Gastrocnemius medialis (tissue), 4 donors: ENCODE measurements around the gene TXNDC8. TPM values are rescaled to one million over a fixed set of nuclear protein-coding genes. Genes with fewer than 3 reads are reported as not detected.

Source experiments
- ATAC-seq, 2 donors: fragments of 150-250 bp; one replicate each; pipeline ENCODE4 v1.9.1; 2016
- DNase-seq, 2 donors: peaks; one replicate each; pipeline ENCODE4 v3.0.0-alpha.2; 2019
- H3K27ac ChIP-seq, 4 donors: fragments of 200-600 bp; sonication (generic); 1 replicate in 1 of 4; 2 replicates in 3 of 4; pipeline ENCODE4 v1.5.1; 2016 to 2018; ENCODE audit warnings: mild to moderate bottlenecking in 2 of 4, moderate library complexity in 1 of 4
- H3K27me3 ChIP-seq, 3 donors: fragments of 200-600 bp; sonication (generic) in 2 of 3; 1 replicate in 1 of 3; 2 replicates in 2 of 3; pipeline versions ENCODE4 v1.5.1 to v1.6.0; 2016 to 2019; ENCODE audit warnings: mild to moderate bottlenecking in 1 of 3, moderate library complexity in 1 of 3
- H3K36me3 ChIP-seq, 2 donors: fragments of 200-600 bp; sonication (generic) in 1 of 2; one replicate each; pipeline ENCODE4 v1.5.1; 2017 to 2018
- H3K4me1 ChIP-seq, 2 donors: fragments of 200-600 bp; sonication (generic) in 1 of 2; one replicate each; pipeline ENCODE4 v1.5.1; 2016 to 2017; ENCODE audit warnings: mild to moderate bottlenecking in 2 of 2
- H3K4me3 ChIP-seq, 4 donors: fragments of 200-600 bp; sonication (generic) in 3 of 4; 1 replicate in 1 of 4; 2 replicates in 3 of 4; pipeline ENCODE4 v1.5.1; 2016 to 2019; ENCODE audit warnings: mild to moderate bottlenecking in 2 of 4
- H3K9me3 ChIP-seq, 3 donors: fragments of 200-600 bp; sonication (generic) in 2 of 3; 1 replicate in 1 of 3; 2 replicates in 2 of 3; pipeline ENCODE4 v1.5.1; 2016 to 2019
- CTCF ChIP-seq, 5 experiments: fragments of 450-650 bp in 3 of 5; fragments of 200-600 bp in 2 of 5; sonication (generic) in 2 of 5; IDR thresholded peaks in 4 of 5; conservative IDR thresholded peaks in 1 of 5; 1 replicate in 4 of 5; 2 replicates in 1 of 5; pipeline ENCODE4 v1.5.1; 2016 to 2019; ENCODE audit warnings: antibody characterized with exemption in 5 of 5, mild to moderate bottlenecking in 3 of 5, moderate library complexity in 3 of 5
- POLR2A ChIP-seq, 2 donors: fragments of 450-650 bp; IDR thresholded peaks; one replicate each; pipeline ENCODE4 v1.6.1; 2017; ENCODE audit warnings: antibody characterized with exemption in 2 of 2, mild to moderate bottlenecking in 2 of 2, moderate library complexity in 2 of 2
- in situ Hi-C, 4 donors: fragments of 200-750 bp; cut with MboI; loops; one replicate each; pipeline versions ENCODE4 v1.15.0 to v1.8.0; 2017; ENCODE audit warnings: low sequenced_read_pairs in 4 of 4
- intact Hi-C: fragments of 100-400 bp; cut with DNase I; formaldehyde crosslinking; loops from one replicate; pipeline ENCODE4 v1.15.1; 2023; ENCODE audit warnings: low total_unique reads
- total RNA-seq, 4 donors: library from RNA; depleted of rRNA; stranded (reverse); fragments of >200 nt; gene quantifications; one replicate each; pipeline versions ENCODE4 v1.1.0 to v1.2.3, GENCODE V29; 2016

The TXNDC8 gene
- total RNA-seq, 4 donors from 2014 or later: not detected

GRCh38 chr9:110303133-110303532 lies 34.5 kb downstream of the TXNDC8 start:
- Histone ChIP-seq H3K4me3 (no peak overlapping the region), H3K27me3 (no peaks in the 10 kb centered on the region), H3K36me3 (no peaks in the 10 kb centered on the region), H3K27ac (no peak overlapping the region), H3K9me3 (no peaks in the 10 kb centered on the region), H3K4me1 (no peaks in the 10 kb centered on the region)
- DNase-seq (no peak), ATAC-seq (no peak)
- intact Hi-C loops: no loop called here
- no peak for TF ChIP-seq POLR2A (IDR thresholded peaks at IDR 0.05)
- no peak for TF ChIP-seq CTCF (IDR thresholded peaks at IDR 0.05 in 4 of 5, conservative IDR thresholded peaks at IDR 0.05 in 1 of 5)
- in situ Hi-C loops: no loop called here

GRCh38 chr9:110298043-110298605 lies 39.5 kb downstream of the TXNDC8 start:
- no peak overlapping the region for H3K27ac ChIP-seq
- in situ Hi-C loops: no loop called here
- TF ChIP-seq CTCF (IDR thresholded peaks at IDR 0.05 in 4 of 5, conservative IDR thresholded peaks at IDR 0.05 in 1 of 5): no peak
- TF ChIP-seq POLR2A (IDR thresholded peaks at IDR 0.05): no peak
- no peaks in the 10 kb centered on the region for H3K27me3 ChIP-seq
- ATAC-seq (no peak), DNase-seq (no peak)
- no peaks in the 10 kb centered on the region for H3K9me3 ChIP-seq
- H3K4me3 ChIP-seq: no peak overlapping the region
- H3K36me3 ChIP-seq: no peaks in the 10 kb centered on the region
- no peaks in the 10 kb centered on the region for H3K4me1 ChIP-seq
- intact Hi-C loops: no loop called here

GRCh38 chr9:110293248-110293647 lies 44.4 kb downstream of the TXNDC8 start:
- Histone ChIP-seq H3K4me3 (no peak overlapping the region), H3K9me3 (no peaks in the 10 kb centered on the region)
- in situ Hi-C loops: no loop called here

GRCh38 chr9:110291921-110292557 lies 45.6 kb downstream of the TXNDC8 start:
- ATAC-seq: no peak
- H3K27me3 ChIP-seq: no peaks in the 10 kb centered on the region
- no peaks in the 10 kb centered on the region for H3K36me3 ChIP-seq
- H3K4me3 ChIP-seq: no peak overlapping the region
- no peak for DNase-seq
- no peaks in the 10 kb centered on the region for H3K9me3 ChIP-seq
- in situ Hi-C loops (no loop called here), intact Hi-C loops (no loop called here)
- no peak for TF ChIP-seq CTCF (IDR thresholded peaks at IDR 0.05 in 4 of 5, conservative IDR thresholded peaks at IDR 0.05 in 1 of 5)
- H3K4me1 ChIP-seq: no peaks in the 10 kb centered on the region
- no peak overlapping the region for H3K27ac ChIP-seq

More at GRCh38 chr9:110293248-110293647, 44.4 kb downstream of the TXNDC8 start:
- Histone ChIP-seq H3K36me3 (no peaks in the 10 kb centered on the region), H3K4me1 (no peaks in the 10 kb centered on the region), H3K27me3 (no peaks in the 10 kb centered on the region), H3K27ac (no peak overlapping the region)
- ATAC-seq (no peak), DNase-seq (no peak)
- TF ChIP-seq POLR2A (IDR thresholded peaks at IDR 0.05) (no peak), CTCF (IDR thresholded peaks at IDR 0.05 in 4 of 5, conservative IDR thresholded peaks at IDR 0.05 in 1 of 5) (no peak)
- intact Hi-C loops: no loop called here

GRCh38 chr9:110290001-110290400 lies 47.7 kb downstream of the TXNDC8 start:
- TF ChIP-seq POLR2A (IDR thresholded peaks at IDR 0.05) (no peak), CTCF (IDR thresholded peaks at IDR 0.05 in 4 of 5, conservative IDR thresholded peaks at IDR 0.05 in 1 of 5) (no peak)
- in situ Hi-C loops (no loop called here), intact Hi-C loops (no loop called here)
- Histone ChIP-seq H3K9me3 (no peaks in the 10 kb centered on the region), H3K27me3 (no peaks in the 10 kb centered on the region), H3K4me1 (no peaks in the 10 kb centered on the region), H3K4me3 (no peak overlapping the region), H3K36me3 (no peaks in the 10 kb centered on the region), H3K27ac (no peak overlapping the region)
- DNase-seq: no peak
- ATAC-seq: no peak
